GM21737 (cell line): ENCODE results near the gene C11orf58.

Source experiments
- ATAC-seq: cut with Tn5 transposase; IDR thresholded peaks from one replicate; pipeline ENCODE4 v1.9.1; 2021; ENCODE audit warnings: mild to moderate bottlenecking, moderate library complexity; ENCODE audit not compliant: unreplicated experiment

C11orf58 gene

DNA sequence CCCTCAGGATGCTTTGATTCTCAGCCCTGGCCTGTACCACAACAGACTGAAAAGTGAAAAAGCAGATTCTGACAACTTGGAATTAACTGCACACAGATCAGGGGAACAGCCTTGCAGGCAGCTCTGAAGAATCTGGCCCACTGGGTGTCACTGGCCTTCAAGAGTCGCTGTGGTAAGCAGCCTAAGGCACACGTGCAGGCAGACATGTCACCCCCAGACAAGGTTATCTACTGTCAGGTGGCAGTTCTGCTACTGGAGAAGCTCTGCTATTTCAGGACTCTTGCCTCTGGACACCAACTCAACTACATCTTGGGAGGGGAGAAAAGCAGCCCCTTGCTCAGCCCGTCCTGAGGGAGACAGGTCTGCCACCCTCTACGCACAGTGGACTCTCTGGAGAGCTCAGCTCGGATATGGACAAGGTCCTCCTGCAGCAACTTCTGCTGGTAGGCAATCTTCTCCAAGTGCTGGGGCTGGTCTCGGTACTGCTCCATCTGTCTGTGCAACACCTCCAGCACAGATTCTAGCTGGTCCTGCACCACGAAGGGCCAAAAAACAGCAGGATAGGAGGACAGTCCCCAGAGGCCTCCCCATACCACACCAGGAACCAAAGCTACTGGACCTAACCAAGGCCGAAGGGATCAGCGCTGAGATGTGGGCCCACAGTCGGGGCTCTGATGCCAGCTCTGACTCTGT, 63.0 kb downstream of the C11orf58 start:
- ATAC-seq = no peak

DNA sequence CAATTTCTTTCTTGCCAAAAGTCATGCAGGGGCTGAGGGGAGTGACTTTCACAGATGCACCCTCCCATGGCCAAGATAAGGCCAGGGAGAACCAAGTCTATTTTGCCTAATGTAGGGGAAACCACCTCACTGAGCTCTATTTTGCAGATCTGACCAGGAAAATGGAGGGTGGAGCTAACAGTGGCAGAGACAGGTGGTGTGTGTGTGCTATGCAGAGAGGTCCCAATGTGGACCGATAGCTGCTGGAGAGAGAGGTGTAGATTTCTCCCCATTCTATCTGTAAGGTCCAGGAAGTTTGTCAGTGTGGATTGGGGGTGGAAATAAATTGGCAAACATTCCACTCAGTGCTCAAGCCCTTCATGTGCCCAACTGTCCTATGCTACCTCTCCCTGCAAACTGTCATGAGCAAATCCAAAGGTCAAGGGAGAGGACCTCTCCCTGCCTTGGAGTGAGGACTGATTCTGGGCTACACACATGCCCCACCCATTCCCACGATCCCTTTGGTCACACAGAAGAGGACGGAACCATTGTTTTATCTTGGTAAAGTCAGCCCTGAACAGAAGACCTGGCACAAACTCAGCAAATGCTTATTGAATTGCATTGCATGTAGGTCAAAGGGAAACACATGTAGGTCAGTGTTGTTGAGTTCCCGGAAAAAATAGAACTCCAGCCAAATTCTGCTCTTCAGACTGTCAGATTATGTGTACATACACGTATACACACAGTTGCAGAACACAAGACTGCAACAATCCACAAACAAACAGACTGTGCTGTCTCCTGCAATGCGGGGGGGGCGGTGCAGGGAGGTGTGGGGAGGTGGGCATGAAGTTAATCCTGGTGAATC, 65.9 kb downstream of the C11orf58 start:
- ATAC-seq = no peak

DNA sequence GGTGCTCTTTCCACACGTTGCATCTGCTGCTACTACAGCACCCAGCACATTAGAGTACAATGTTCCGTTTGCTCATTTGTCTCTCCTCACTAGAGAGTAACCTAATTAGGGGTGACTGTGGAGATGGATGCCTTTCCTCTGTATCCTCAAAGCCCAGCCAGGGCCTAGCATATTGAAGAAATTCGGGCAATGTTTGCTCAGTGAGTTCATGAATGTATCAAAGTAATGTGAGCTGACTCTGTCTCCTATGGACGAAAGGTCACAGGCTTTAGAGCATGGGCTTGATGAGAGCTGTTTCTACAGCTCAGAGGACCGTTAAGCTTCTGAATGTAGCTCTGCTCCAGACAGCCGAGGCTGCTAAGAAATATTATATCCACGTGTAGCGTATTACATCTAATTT, 67.5 kb downstream of the C11orf58 start:
- ATAC-seq = no peak

- no peak for ATAC-seq
Measured at GRCh38 chr11:16806791-16807190, 68.3 kb downstream of the C11orf58 start.

DNA sequence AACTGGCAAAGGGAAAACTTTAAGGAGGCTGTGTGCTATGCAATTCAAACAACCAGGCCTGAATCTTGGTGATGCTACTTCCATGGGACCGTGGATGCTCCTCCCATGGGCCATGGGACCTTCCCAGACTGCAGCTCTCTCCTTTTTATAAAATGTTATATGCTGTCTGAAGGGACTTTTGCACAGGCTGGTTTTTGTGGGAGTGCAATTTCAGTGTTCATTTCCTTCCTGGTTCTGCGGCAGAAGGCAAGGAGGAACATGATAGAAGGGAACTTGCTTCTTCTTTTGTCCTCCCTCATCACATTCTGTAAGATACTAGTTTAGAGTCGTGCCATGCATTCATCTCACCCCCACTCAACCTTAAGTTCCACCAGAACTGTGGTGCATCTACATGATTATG, 68.9 kb downstream of the C11orf58 start:
- no peak for ATAC-seq
